ENCODE data around the gene PERCC1.

- TF ChIP-seq, protein P1, sequence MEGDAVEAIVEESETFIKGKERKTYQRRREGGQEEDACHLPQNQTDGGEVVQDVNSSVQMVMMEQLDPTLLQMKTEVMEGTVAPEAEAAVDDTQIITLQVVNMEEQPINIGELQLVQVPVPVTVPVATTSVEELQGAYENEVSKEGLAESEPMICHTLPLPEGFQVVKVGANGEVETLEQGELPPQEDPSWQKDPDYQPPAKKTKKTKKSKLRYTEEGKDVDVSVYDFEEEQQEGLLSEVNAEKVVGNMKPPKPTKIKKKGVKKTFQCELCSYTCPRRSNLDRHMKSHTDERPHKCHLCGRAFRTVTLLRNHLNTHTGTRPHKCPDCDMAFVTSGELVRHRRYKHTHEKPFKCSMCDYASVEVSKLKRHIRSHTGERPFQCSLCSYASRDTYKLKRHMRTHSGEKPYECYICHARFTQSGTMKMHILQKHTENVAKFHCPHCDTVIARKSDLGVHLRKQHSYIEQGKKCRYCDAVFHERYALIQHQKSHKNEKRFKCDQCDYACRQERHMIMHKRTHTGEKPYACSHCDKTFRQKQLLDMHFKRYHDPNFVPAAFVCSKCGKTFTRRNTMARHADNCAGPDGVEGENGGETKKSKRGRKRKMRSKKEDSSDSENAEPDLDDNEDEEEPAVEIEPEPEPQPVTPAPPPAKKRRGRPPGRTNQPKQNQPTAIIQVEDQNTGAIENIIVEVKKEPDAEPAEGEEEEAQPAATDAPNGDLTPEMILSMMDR (IDR thresholded peaks at IDR 0.05; ENCODE audit: low read depth, low read length, poor library complexity, severe bottlenecking), result no peak
- TF ChIP-seq EZH2phosphoT487 (IDR thresholded peaks at IDR 0.05; ENCODE audit: borderline replicate concordance, low read length), result no peak
Measured at GRCh38 chr16:1470481-1471251, 39.8 kb downstream of the PERCC1 start.
